ENCODE results near the gene CLEC2B.

CLEC2B gene

DNA sequence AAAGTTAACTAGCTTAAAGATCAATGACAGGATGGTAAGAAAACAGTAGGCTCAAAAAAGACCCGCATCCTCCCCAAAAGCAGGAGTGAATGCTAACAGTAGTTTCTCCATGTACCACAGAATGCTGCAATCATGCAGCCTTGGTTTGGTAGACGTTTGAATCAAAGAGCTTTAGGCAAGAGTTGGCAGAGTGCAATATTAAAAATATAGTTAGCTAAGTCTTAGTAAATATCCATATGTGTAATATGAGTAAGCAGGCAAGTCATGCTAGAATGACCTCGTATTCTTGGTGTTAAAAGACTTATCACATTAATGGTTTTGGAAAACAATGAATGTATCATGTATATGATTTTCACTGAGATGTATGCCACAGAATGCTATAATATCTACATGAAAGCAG lies 60.6 kb downstream of the CLEC2B start:
- DNase-seq (ENCODE audit: low read depth): no peak

- DNase-seq (ENCODE audit: low read depth): no peak
These were observed 62.4 kb downstream of the CLEC2B start for GRCh38 chr12:9806714-9807113.

GRCh38 chr12:9805883-9806282 lies 63.3 kb downstream of the CLEC2B start:
- no peak for DNase-seq (ENCODE audit: low read depth)
